SK-N-SH treated with all-trans-retinoic acid at 6 μM for 48 hours (cell line): Measurements from ENCODE around the gene GLRX5.

ENCODE experiments used
- TOX ChIP-seq: fragments of 250-450 bp; sonication (Bioruptor Pico); IDR thresholded peaks from 2 replicates; pipeline ENCODE4 v1.8.0; 2021; ENCODE audit warnings: mild to moderate bottlenecking, moderate library complexity, borderline replicate concordance
- ZNF70 ChIP-seq: fragments of 450-650 bp; formaldehyde crosslinking; IDR thresholded peaks from 2 replicates; pipeline ENCODE4 v1.5.0; 2020; ENCODE audit warnings: mild to moderate bottlenecking, moderate library complexity

- no peak for TF ChIP-seq TOX (CRISPR knock-in tag)
- TF ChIP-seq ZNF70, result no peak
Measured at GRCh38 chr14:95485222-95485819, 49.5 kb upstream of the GLRX5 start.
